ENCODE measurements around the gene UQCRHL. TPM values are rescaled to one million over a fixed set of nuclear protein-coding genes. Genes with fewer than 3 reads are reported as not detected.

Gene UQCRHL
- total RNA-seq: 2.6 and 4.8 TPM in 2 replicates

DNA sequence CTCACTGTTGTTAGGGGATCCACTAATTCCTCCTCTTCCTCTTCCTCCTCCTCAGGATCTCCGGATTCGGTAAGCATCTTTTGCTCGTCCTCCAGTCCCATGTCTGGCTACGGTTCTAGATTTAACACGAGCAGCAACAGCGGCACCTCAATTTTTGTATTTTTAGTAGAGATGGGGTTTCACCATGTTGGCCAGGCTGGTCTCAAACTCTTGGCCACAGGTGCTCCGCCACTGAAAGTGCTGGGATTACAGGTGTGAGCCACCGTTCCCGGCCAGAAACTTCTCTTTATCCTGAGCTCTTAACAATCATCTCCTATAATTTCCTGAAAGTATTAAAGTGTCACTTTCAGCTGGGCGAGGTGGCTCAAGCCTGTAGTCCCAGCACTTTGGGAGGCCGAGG lies at the start of gene UQCRHL:
TSS of gene UQCRHL (minus strand) at position 101 of the 400 bp plus-strand sequence. CDS start at position 101, 0 bp downstream.

DNA sequence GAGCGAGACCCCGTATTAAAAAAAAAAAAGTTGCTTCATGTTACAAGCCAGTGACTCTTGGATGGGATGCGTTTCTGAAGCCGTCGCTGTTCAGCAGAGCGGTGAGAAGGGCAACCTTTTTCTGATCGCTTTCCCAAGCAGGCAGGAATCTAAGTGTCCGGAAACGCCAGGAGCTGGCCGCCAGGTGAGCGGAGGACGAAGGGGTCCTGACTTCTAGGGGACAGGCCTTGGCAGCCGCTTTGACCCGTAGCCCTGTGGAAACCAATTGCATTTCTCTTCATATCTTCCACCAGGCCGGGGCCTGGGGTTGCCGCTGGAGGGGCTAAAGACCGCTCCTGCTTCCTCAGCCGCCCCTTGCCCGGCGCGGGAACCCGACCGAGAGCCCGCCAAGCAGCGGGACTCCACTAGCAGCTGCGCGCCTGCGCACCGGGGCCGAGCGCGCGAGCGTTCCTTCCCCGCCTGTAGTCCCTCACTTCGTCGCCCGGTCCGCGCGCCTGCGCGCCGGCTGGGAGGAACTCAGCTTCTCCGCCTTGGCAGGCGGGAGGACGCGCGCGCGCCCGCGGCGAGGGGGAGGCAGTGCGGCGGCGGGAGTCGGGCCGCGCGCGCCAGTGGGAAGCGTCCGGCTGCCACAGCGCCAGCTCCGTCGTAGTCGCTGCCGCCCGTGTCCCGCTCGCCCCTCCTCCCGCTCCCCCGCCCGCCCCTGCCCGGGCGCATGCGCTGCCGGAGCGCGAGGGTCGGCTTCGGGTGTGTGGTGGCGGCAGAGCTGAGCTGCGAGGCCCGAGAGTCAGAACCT lies 39.8 kb upstream of the UQCRHL start, which contains the start of gene SPEN:
TSS of gene SPEN (plus strand) at position 608 of the 793 bp plus-strand sequence. CDS start 361 bp downstream, outside the sequence.

DNA sequence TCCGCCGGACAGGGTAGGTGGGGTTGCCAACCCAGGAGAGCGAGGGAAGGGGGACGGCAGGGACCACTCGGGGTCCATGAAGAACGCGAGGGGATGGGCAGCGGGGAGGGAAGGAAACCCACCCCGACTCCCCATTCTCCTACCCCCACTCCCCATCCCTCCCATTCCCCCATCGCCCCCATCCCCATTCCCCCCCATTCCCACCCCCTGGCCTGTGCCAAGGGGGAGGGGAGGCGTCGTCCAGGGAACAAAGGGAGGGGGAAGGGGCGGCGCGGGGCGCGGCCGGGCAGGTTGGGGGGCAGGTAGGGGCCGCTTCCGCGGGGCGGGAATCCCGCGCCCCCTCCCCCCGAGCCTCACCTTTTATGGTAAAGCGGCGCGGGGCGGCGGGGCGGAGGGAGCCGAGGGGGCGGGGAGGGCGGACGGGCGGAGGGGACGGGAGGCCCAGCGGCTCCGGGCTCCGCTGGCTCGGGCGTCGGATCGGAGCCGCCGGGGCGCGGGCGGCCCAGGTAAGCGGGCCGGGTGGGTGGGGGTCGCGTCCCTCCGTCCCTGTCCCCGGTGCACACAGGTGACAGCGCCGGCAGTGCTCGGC lies 49.0 kb downstream of the UQCRHL start, which contains the start of gene FBLIM1:
TSS of gene FBLIM1 (plus strand) at position 453 of the 589 bp plus-strand sequence. CDS start 6,189 bp downstream, outside the sequence.

Other genes starting within 250 kb of the UQCRHL start
- gene AGMAT, start 222.6 kb downstream of the UQCRHL start, total RNA-seq: 0.70 and 0.99 TPM in 2 replicates
- 9.3 and 15.2 TPM in 2 replicates for gene DDI2, start 190.2 kb downstream of the UQCRHL start, total RNA-seq
- gene PLEKHM2, start 123.3 kb downstream of the UQCRHL start, total RNA-seq: 20.6 and 23.6 TPM in 2 replicates
- 0.05 and 0.14 TPM in 2 replicates for gene SLC25A34, start 71.4 kb downstream of the UQCRHL start, total RNA-seq
- gene TMEM82, start 65.2 kb downstream of the UQCRHL start, total RNA-seq: not detected in 2 replicates
- gene FBLIM1, start 48.9 kb downstream of the UQCRHL start, total RNA-seq: 85.8 and 98.4 TPM in 2 replicates
- gene SPEN, start 40.1 kb upstream of the UQCRHL start, total RNA-seq: 14.4 and 19.2 TPM in 2 replicates
- gene ZBTB17, start 168.5 kb upstream of the UQCRHL start, total RNA-seq: 28.2 and 28.8 TPM in 2 replicates
- not detected in 2 replicates for gene SRARP, start 196.6 kb upstream of the UQCRHL start, total RNA-seq
- gene HSPB7, start 210.4 kb upstream of the UQCRHL start, total RNA-seq: not detected in 2 replicates
- gene CLCNKA, start 214.4 kb upstream of the UQCRHL start, total RNA-seq: not detected in 2 replicates
- gene CLCNKB, start 236.1 kb upstream of the UQCRHL start, total RNA-seq: not detected in 2 replicates